ENCODE measurements around the gene VAV1. TPM values are rescaled to one million over a fixed set of nuclear protein-coding genes. Genes with fewer than 3 reads are reported as not detected.

Gene VAV1
- total RNA-seq, 1 experiment from 2014 or later = 0.83 TPM

DNA sequence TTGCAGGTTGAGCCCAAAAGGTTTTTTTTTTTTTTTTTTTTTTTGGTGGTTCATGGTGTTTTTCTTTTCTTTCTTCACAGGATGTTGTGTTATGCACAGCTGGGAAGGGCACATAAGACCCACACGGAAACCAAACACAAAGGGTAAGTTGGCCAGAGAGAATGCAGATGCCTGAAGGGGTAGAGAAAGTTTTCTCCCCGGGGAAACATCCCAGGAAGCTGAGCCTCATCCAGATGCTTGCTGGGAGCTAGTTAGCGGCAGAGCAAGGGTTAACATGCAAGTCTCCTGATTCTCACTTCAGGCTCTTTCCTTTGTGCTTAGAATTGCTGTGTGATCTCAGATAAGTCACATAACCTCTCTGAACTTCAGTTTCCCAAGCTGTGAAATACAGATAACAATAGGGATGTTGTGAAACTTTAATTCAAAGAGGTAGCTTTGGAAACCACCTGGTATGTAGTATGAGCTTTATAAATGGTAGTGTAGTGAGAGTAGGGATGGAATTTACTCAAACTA is 117.9 kb downstream of the VAV1 start:
- Mint-ChIP-seq H3K36me3 (peaks cover 73% of the 10 kb centered on the region), H3K4me1 (no peaks in the 10 kb centered on the region), H3K27ac (no peak overlapping the region), H3K27me3 (ENCODE audit: low read depth) (peaks cover 13% of the 10 kb centered on the region), H3K9me3 (peaks cover 88% of the 10 kb centered on the region), H3K4me3 (no peak overlapping the region)
- ChIA-PET CTCF (no interaction called here), POLR2A (no interaction called here)
- TF ChIP-seq, protein P1, sequence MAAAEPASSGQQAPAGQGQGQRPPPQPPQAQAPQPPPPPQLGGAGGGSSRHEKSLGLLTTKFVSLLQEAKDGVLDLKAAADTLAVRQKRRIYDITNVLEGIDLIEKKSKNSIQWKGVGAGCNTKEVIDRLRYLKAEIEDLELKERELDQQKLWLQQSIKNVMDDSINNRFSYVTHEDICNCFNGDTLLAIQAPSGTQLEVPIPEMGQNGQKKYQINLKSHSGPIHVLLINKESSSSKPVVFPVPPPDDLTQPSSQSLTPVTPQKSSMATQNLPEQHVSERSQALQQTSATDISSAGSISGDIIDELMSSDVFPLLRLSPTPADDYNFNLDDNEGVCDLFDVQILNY (CRISPR knock-in tag; IDR thresholded peaks at IDR 0.05) = no peak
- no peak for TF ChIP-seq ZSCAN18 (CRISPR knock-in tag; IDR thresholded peaks at IDR 0.05)
- no peak for TF ChIP-seq SMAD4 (CRISPR knock-in tag; IDR thresholded peaks at IDR 0.05)
- TF ChIP-seq, protein P2, sequence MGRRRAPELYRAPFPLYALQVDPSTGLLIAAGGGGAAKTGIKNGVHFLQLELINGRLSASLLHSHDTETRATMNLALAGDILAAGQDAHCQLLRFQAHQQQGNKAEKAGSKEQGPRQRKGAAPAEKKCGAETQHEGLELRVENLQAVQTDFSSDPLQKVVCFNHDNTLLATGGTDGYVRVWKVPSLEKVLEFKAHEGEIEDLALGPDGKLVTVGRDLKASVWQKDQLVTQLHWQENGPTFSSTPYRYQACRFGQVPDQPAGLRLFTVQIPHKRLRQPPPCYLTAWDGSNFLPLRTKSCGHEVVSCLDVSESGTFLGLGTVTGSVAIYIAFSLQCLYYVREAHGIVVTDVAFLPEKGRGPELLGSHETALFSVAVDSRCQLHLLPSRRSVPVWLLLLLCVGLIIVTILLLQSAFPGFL (CRISPR knock-in tag; IDR thresholded peaks at IDR 0.05; ENCODE audit: borderline replicate concordance) = no peak
- TF ChIP-seq NFE2L1 (CRISPR knock-in tag; IDR thresholded peaks at IDR 0.05) = no peak
- TF ChIP-seq GABPB1 (CRISPR knock-in tag; IDR thresholded peaks at IDR 0.05) = no peak
- TF ChIP-seq RELA (CRISPR knock-in tag; IDR thresholded peaks at IDR 0.05; ENCODE audit: borderline replicate concordance) = no peak
- no peak for TF ChIP-seq ZNF423 (CRISPR knock-in tag; IDR thresholded peaks at IDR 0.05)
- TF ChIP-seq KAT7 (CRISPR knock-in tag; IDR thresholded peaks at IDR 0.05; ENCODE audit: borderline replicate concordance) = no peak
- TF ChIP-seq FOXP4 (CRISPR knock-in tag; IDR thresholded peaks at IDR 0.05) = no peak
- TF ChIP-seq ESRRA (CRISPR knock-in tag; IDR thresholded peaks at IDR 0.05; ENCODE audit: borderline replicate concordance) = no peak
- no peak for TF ChIP-seq ZNF396 (CRISPR knock-in tag; IDR thresholded peaks at IDR 0.05; ENCODE audit: borderline replicate concordance)
- TF ChIP-seq JAZF1 (CRISPR knock-in tag; IDR thresholded peaks at IDR 0.05) = no peak
- no peak for TF ChIP-seq FOXJ3 (CRISPR knock-in tag; IDR thresholded peaks at IDR 0.05; ENCODE audit: borderline replicate concordance)
- TF ChIP-seq FOXP1 (CRISPR knock-in tag; IDR thresholded peaks at IDR 0.05; ENCODE audit: borderline replicate concordance) = no peak
- no peak for DNase-seq (ENCODE audit: low spot score)
- ATAC-seq = no peak

GRCh38 chr19:6890938-6891337 is 118.4 kb downstream of the VAV1 start:
- Mint-ChIP-seq H3K27ac (no peak overlapping the region), H3K27me3 (ENCODE audit: low read depth) (peaks cover 13% of the 10 kb centered on the region), H3K4me1 (no peaks in the 10 kb centered on the region), H3K36me3 (peaks cover 78% of the 10 kb centered on the region), H3K9me3 (peaks cover 92% of the 10 kb centered on the region), H3K4me3 (no peak overlapping the region)
- ATAC-seq (no peak), DNase-seq (ENCODE audit: low spot score) (no peak)
- POLR2A ChIA-PET = interaction anchor here (0.7 kb wide), 1 partner anchor 374 kb away, joined by 4 read pairs; no protein-coding TSS in a partner anchor
- CTCF ChIA-PET = no interaction called here
- no peak for TF ChIP-seq PRRX2 (CRISPR knock-in tag; IDR thresholded peaks at IDR 0.05)
- TF ChIP-seq ZBTB43 (CRISPR knock-in tag; IDR thresholded peaks at IDR 0.05) = no peak
- TF ChIP-seq, protein P3, sequence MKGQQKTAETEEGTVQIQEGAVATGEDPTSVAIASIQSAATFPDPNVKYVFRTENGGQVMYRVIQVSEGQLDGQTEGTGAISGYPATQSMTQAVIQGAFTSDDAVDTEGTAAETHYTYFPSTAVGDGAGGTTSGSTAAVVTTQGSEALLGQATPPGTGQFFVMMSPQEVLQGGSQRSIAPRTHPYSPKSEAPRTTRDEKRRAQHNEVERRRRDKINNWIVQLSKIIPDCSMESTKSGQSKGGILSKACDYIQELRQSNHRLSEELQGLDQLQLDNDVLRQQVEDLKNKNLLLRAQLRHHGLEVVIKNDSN (CRISPR knock-in tag; IDR thresholded peaks at IDR 0.05) = no peak
- TF ChIP-seq ZNF219 (CRISPR knock-in tag; IDR thresholded peaks at IDR 0.05; ENCODE audit: borderline replicate concordance) = no peak
- TF ChIP-seq MAX (CRISPR knock-in tag; IDR thresholded peaks at IDR 0.05) = no peak
- no peak for TF ChIP-seq KAT7 (CRISPR knock-in tag; IDR thresholded peaks at IDR 0.05; ENCODE audit: borderline replicate concordance)
- TF ChIP-seq ARID4B (CRISPR knock-in tag; IDR thresholded peaks at IDR 0.05; ENCODE audit: borderline replicate concordance) = no peak
- no peak for TF ChIP-seq OVOL2 (CRISPR knock-in tag; IDR thresholded peaks at IDR 0.05; ENCODE audit: borderline replicate concordance)
